IMR-90 (cell line): Measurements from ENCODE around the gene IFT20. TPM values are rescaled to one million over a fixed set of nuclear protein-coding genes. Genes with fewer than 3 reads are reported as not detected.
A peak's percentile ranks its signal among the peaks of the same experiment; 100 is the strongest.

Source experiments
- ATAC-seq: fragments of 200-7000 bp; cut with Tn5 transposase; 2 replicates; pipeline ENCODE4 v1.9.1; 2020; ENCODE audit warnings: low read depth, mild to moderate bottlenecking, moderate library complexity
- BruUV-seq: library from RNA; stranded (reverse); fragments of 400-500 nt; replicated peaks from 2 replicates; lab custom pipeline; 2021; lab: Mats Ljungman, UMichigan
- CTCF ChIA-PET: fragments of 300-600 bp; formaldehyde crosslinking; extraction: SDS; loops from one replicate; lab custom pipeline; 2021; ENCODE audit warnings: antibody characterized with exemption; lab: Yijun Ruan, JAX
- POLR2A ChIA-PET: fragments of 300-600 bp; sonication (Branson Sonifier 250); formaldehyde crosslinking; loops from one replicate; lab custom pipeline; 2022; ENCODE audit warnings: antibody characterized with exemption; ENCODE audit not compliant: unreplicated experiment; lab: Charles Lee
- DNase-seq: peaks from one replicate; pipeline ENCODE4 v3.0.0; 2013
- H2AFZ ChIP-seq: replicated peaks from 2 replicates; pipeline ENCODE3; 2013; ENCODE audit warnings: low read length, mild to moderate bottlenecking; ENCODE audit not compliant: poor library complexity
- H2AK5ac ChIP-seq: 2 replicates; pipeline ENCODE4 v1.6.1; 2013; ENCODE audit warnings: low read depth, low read length, inconsistent platforms
- H2AK9ac ChIP-seq: replicated peaks from 2 replicates; pipeline ENCODE3; 2013; ENCODE audit warnings: mild to moderate bottlenecking, low read depth, low read length, moderate library complexity; ENCODE audit not compliant: poor library complexity
- H2BK120ac ChIP-seq: 2 replicates; pipeline ENCODE4 v1.6.1; 2013; ENCODE audit warnings: low read depth, low read length, inconsistent platforms
- H2BK15ac ChIP-seq: 3 replicates; pipeline ENCODE4 v1.6.1; 2013; ENCODE audit warnings: low read depth, low read length, inconsistent platforms
- H2BK20ac ChIP-seq: 2 replicates; pipeline ENCODE4 v1.6.1; 2013; ENCODE audit warnings: low read depth, mild to moderate bottlenecking, inconsistent platforms, low read length, moderate library complexity
- H2BK5ac ChIP-seq: 2 replicates; pipeline ENCODE4 v1.6.1; 2013; ENCODE audit warnings: mild to moderate bottlenecking, low read depth, low read length, inconsistent platforms; ENCODE audit not compliant: poor library complexity, severe bottlenecking
- H3K14ac ChIP-seq: replicated peaks from 2 replicates; pipeline ENCODE4 v1.6.1; 2013; ENCODE audit warnings: low read depth, low read length, inconsistent platforms
- H3K18ac ChIP-seq: 2 replicates; pipeline ENCODE4 v1.6.1; 2013; ENCODE audit warnings: low read depth, low read length, control low read depth
- H3K23ac ChIP-seq: 2 replicates; pipeline ENCODE4 v1.6.1; 2013; ENCODE audit warnings: low read depth, low read length, inconsistent platforms
- H3K27ac ChIP-seq: 2 replicates; pipeline ENCODE4 v1.5.1; 2013; ENCODE audit warnings: mild to moderate bottlenecking, control low read depth, low read length; ENCODE audit not compliant: insufficient read depth
- H3K27me3 ChIP-seq: 2 replicates; pipeline ENCODE4 v1.6.1; 2013; ENCODE audit warnings: low read length; ENCODE audit not compliant: control insufficient read depth, insufficient read depth
- H3K36me3 ChIP-seq: 2 replicates; pipeline ENCODE4 v1.6.1; 2013; ENCODE audit warnings: low read length, mixed read lengths; ENCODE audit not compliant: control insufficient read depth, insufficient read depth
- H3K4ac ChIP-seq: 2 replicates; pipeline ENCODE4 v1.6.1; 2013; ENCODE audit warnings: low read depth, low read length, inconsistent platforms
- H3K4me1 ChIP-seq: 2 replicates; pipeline ENCODE4 v1.6.1; 2013; ENCODE audit warnings: low read length, mixed read lengths; ENCODE audit not compliant: control insufficient read depth, insufficient read depth
- H3K4me2 ChIP-seq: 2 replicates; pipeline ENCODE4 v1.6.1; 2013; ENCODE audit warnings: low read depth, mild to moderate bottlenecking, control low read depth, low read length, moderate library complexity
- H3K4me3 ChIP-seq: 2 replicates; pipeline ENCODE4 v1.5.1; 2013; ENCODE audit warnings: low read depth, mild to moderate bottlenecking, control low read depth, low read length, moderate library complexity; ENCODE audit not compliant: insufficient read depth
- H3K56ac ChIP-seq: 2 replicates; pipeline ENCODE4 v1.6.1; 2013; ENCODE audit warnings: low read length, inconsistent platforms; ENCODE audit not compliant: insufficient read depth; ENCODE audit errors: extremely low read depth
- H3K79me1 ChIP-seq, 2 experiments: 2 replicates each; pipeline ENCODE4 v1.6.1; 2013; ENCODE audit warnings: low read length in 2 of 2, inconsistent platforms in 1 of 2, low read depth in 1 of 2
- H3K9ac ChIP-seq: 2 replicates; pipeline ENCODE4 v1.6.1; 2013; ENCODE audit warnings: low read depth, low read length, control low read depth
- H3K9me1 ChIP-seq: 2 replicates; pipeline ENCODE4 v1.6.1; 2013; ENCODE audit warnings: low read length, inconsistent platforms; ENCODE audit not compliant: insufficient read depth
- H3K9me3 ChIP-seq: 2 replicates; pipeline ENCODE4 v1.6.1; 2013; ENCODE audit warnings: low read length; ENCODE audit not compliant: control insufficient read depth, insufficient read depth
- H4K20me1 ChIP-seq: 2 replicates; pipeline ENCODE4 v1.6.1; 2013; ENCODE audit warnings: low read length, inconsistent platforms; ENCODE audit not compliant: insufficient read depth
- H4K5ac ChIP-seq: 2 replicates; pipeline ENCODE4 v1.6.1; 2013; ENCODE audit warnings: mild to moderate bottlenecking, low read depth, low read length, control low read depth
- H4K8ac ChIP-seq, 2 experiments: 2 replicates each; pipeline ENCODE4 v1.6.1; 2013; ENCODE audit warnings: low read depth in 2 of 2, low read length in 2 of 2, control low read depth in 1 of 2, inconsistent platforms in 1 of 2
- H4K91ac ChIP-seq: 2 replicates; pipeline ENCODE4 v1.6.1; 2013; ENCODE audit warnings: low read depth, low read length, inconsistent platforms; ENCODE audit not compliant: insufficient read depth
- BHLHE40 ChIP-seq: fragments of 150-350 bp; IDR thresholded peaks from 2 replicates; pipeline ENCODE4 v1.6.1; 2016; ENCODE audit warnings: mild to moderate bottlenecking, low read depth, low read length
- CEBPB ChIP-seq: IDR thresholded peaks from 2 replicates; pipeline ENCODE4 v1.6.1; 2012; ENCODE audit warnings: low read depth, low read length, improper control_type of control experiment
- CHD1 ChIP-seq: IDR thresholded peaks from 2 replicates; pipeline ENCODE4 v1.6.1; 2012; ENCODE audit warnings: low read depth, low read length, improper control_type of control experiment
- MXI1 ChIP-seq: IDR thresholded peaks from 2 replicates; pipeline ENCODE4 v1.6.1; 2012; ENCODE audit warnings: low read depth, mild to moderate bottlenecking, low read length, moderate library complexity, borderline replicate concordance
- NFE2L2 ChIP-seq: fragments of 150-350 bp; IDR thresholded peaks from 2 replicates; pipeline ENCODE4 v1.6.1; 2016; ENCODE audit warnings: low read depth, mild to moderate bottlenecking, low read length
- POLR2A ChIP-seq: IDR thresholded peaks from 2 replicates; pipeline ENCODE4 v1.6.1; 2012; ENCODE audit warnings: mild to moderate bottlenecking, low read depth, low read length
- RCOR1 ChIP-seq: IDR thresholded peaks from 2 replicates; pipeline ENCODE4 v1.6.1; 2012; ENCODE audit warnings: mild to moderate bottlenecking, low read length, improper control_type of control experiment; ENCODE audit not compliant: insufficient replicate concordance
- RFX5 ChIP-seq: IDR thresholded peaks from 2 replicates; pipeline ENCODE4 v1.8.0; 2012; ENCODE audit warnings: low read depth, mild to moderate bottlenecking, low read length, moderate library complexity
- SMC3 ChIP-seq: fragments of 150-350 bp; IDR thresholded peaks from 2 replicates; pipeline ENCODE4 v1.6.1; 2016; ENCODE audit warnings: low read depth, mild to moderate bottlenecking, antibody characterized with exemption, low read length, moderate library complexity
- WGBS, 2 experiments: methylation state at CpG; one replicate each; pipeline versions ENCODE4 v1.1.5 to v1.1.7; 2013; ENCODE audit warnings: missing lambda C conversion rate in 2 of 2; ENCODE audit not compliant: insufficient read length in 1 of 2; ENCODE audit errors: extremely low coverage in 2 of 2; 5-methylcytosine and 5-hydroxymethylcytosine counted together
- dilution Hi-C: fragments of 300-500 bp; cut with HindIII; formaldehyde crosslinking; loops from one replicate; pipeline ENCODE4 v1.14.3; 2018; ENCODE audit warnings: low sequenced_read_pairs; ENCODE audit not compliant: unreplicated experiment
- in situ Hi-C: fragments of 300-500 bp; cut with MboI; formaldehyde crosslinking; loops from 3 replicates; pipeline ENCODE4 v1.14.3; 2019; ENCODE audit warnings: low sequenced_read_pairs, inconsistent platforms, mixed read lengths
- intact Hi-C: fragments of 100-400 bp; cut with micrococcal nuclease; formaldehyde crosslinking; loops from 2 replicates; pipeline ENCODE4 v1.10.0; 2022
- polyA plus RNA-seq, 3 experiments: library from polyadenylated mRNA; depleted of rRNA; stranded (reverse); fragments of >200 nt; gene quantifications; 2 replicates each; pipeline ENCODE4 v1.2.3, GENCODE V29; 2012; ENCODE audit warnings: low replicate concordance in 1 of 3
- total RNA-seq: library from RNA; depleted of rRNA; stranded (reverse); fragments of >200 nt; gene quantifications from 2 replicates; pipeline ENCODE4 v1.2.3, GENCODE V29; 2012

The IFT20 gene
- total and polyA plus RNA-seq, 2 of the 4 experiments (the other 2 are of a cell fraction), result 25.5 to 46.3 TPM

DNA sequence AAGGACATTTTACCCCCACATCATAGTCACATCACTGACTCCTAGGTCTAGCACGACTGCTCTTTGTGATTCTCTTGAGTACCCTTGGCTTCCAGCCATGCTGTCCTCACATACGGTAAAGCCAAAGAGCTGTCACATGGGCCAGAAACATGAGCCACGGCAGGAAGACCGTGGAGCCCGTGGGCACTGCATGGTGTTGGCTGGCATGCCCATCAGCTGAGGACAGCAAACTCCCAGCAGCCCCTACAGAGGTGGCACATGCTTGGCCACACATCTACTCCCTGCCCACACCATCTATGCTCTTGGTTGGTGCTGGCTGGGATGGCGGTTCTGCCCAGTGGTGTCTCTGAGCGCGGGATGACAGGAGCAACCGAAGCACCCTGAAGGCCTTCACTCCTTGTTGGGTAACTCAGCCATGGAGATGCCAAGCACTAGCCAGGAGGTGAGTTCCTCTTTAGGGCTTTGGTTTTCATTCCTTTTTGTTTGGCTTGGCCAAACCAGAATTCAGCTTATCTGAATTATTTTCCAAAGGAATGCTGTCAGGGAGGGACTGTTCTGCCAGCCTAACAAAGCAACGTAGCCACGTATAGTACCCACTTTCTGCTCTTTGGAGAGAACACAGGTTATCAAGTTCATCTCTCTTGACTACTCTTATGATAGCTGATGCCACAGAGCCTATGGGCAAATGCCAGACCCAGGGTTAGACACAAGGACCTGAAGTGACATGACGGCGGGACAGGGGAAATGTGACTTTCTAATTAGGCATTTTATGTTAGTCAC is 10.3 kb upstream of the IFT20 start:
- H3K9ac ChIP-seq, result no peak overlapping the region

More for the DNA sequence above, 10.3 kb upstream of the IFT20 start:
- Histone ChIP-seq H2BK5ac (peak overlapping the region; percentile 79), H3K27me3 (no peaks in the 10 kb centered on the region), H3K4me3 (no peak overlapping the region), H3K4ac (peak overlapping the region; percentile 4; the same call in 1 of the 2 replicates), H2BK120ac (no peak overlapping the region), H3K4me1 (peaks cover 16% of the 10 kb centered on the region), H2BK15ac (no peak overlapping the region), H2AK9ac (no peak overlapping the region), H4K5ac (peak overlapping the region; percentile 35; the same call in 1 of the 2 replicates), H3K9me3 (no peaks in the 10 kb centered on the region), H4K8ac (peak overlapping the region in 1 of 2 experiments; percentile 46; a peak in 2 of 4 replicates), H3K4me2 (no peak overlapping the region), H2AK5ac (no peak overlapping the region; the same call in 1 of the 2 replicates), H2AFZ (no peak overlapping the region), H3K79me1 (peaks cover 20 to 69% of the 10 kb centered on the region in 2 experiments), H4K91ac (no peak overlapping the region), H3K36me3 (peaks cover 81% of the 10 kb centered on the region), H3K56ac (no peak overlapping the region), H4K20me1 (peaks cover 13% of the 10 kb centered on the region), H3K9me1 (peaks cover 12% of the 10 kb centered on the region; the same call in 1 of the 2 replicates), H2BK20ac (no peak overlapping the region), H3K14ac (no peak overlapping the region), H3K27ac (peak overlapping the region; percentile 54; the same call in 1 of the 2 replicates), H3K23ac (0 out of 2 replicates have a peak overlapping the region, but pooled peaks have one; percentile 66), H3K18ac (peak overlapping the region; percentile 39; the same call in 1 of the 2 replicates)
- CTCF ChIA-PET, result interaction anchor here (0.6 to 1.7 kb wide), 2 partner anchors 305 to 452 kb away, joined by 4 to 5 read pairs; partner anchors contain the start of gene LYRM9
- in situ Hi-C loops, result loop anchor here (25.0 kb wide), 1 partner anchor 808 kb away; no protein-coding TSS in a partner anchor
- POLR2A ChIA-PET, result interaction anchor here (2.8 kb wide), 1 partner anchor 12 kb away, joined by 9 read pairs; the partner anchor contains the start of gene POLDIP2
- TF ChIP-seq RCOR1 (no peak), POLR2A (no peak), SMC3 (no peak), CEBPB (no peak), RFX5 (no peak), MXI1 (no peak), NFE2L2 (no peak), CHD1 (no peak), BHLHE40 (no peak)
- DNase-seq, result no peak
- no TSS peak for BruUV-seq
- dilution Hi-C loops, result no loop called here
- no peak for ATAC-seq
- intact Hi-C loops, result loop anchor here (2.0 kb wide), 1 partner anchor 541 kb away; no protein-coding TSS in a partner anchor
- 60% methylated on average over 7 of the region's 13 CpGs; no CpG with 5 or more reads in 1 of the 2 experiments for WGBS, 2 experiments
